ENCODE data around the gene CCDC9B.

CCDC9B gene

GRCh38 chr15:40364251-40364650, 23.5 kb upstream of the CCDC9B start:
- Histone ChIP-seq H3K9me3 (ENCODE audit: insufficient read depth, low read depth, low read length) (no peaks in the 10 kb centered on the region), H3K36me3 (ENCODE audit: insufficient read depth, low read length) (no peaks in the 10 kb centered on the region), H3K4me3 (ENCODE audit: low read length) (no peak overlapping the region), H3K9ac (ENCODE audit: low read depth, low read length) (no peak overlapping the region), H3K4me1 (ENCODE audit: insufficient read depth, low read length) (no peaks in the 10 kb centered on the region), H3K27me3 (ENCODE audit: insufficient read depth, low read length) (peaks cover 58% of the 10 kb centered on the region), H3K27ac (ENCODE audit: low read depth, low read length) (no peak overlapping the region)
- 84% methylated on average over 6 of the region's 6 CpGs for WGBS

- Histone ChIP-seq H3K4me3 (ENCODE audit: low read length) (no peak overlapping the region), H3K9me3 (ENCODE audit: insufficient read depth, low read depth, low read length) (no peaks in the 10 kb centered on the region), H3K36me3 (ENCODE audit: insufficient read depth, low read length) (no peaks in the 10 kb centered on the region), H3K27ac (ENCODE audit: low read depth, low read length) (no peak overlapping the region), H3K4me1 (ENCODE audit: insufficient read depth, low read length) (no peaks in the 10 kb centered on the region), H3K27me3 (ENCODE audit: insufficient read depth, low read length) (peaks cover 58% of the 10 kb centered on the region), H3K9ac (ENCODE audit: low read depth, low read length) (no peak overlapping the region)
- 81% methylated on average over 8 of the region's 8 CpGs for WGBS
These were observed 22.9 kb upstream of the CCDC9B start for GRCh38 chr15:40363611-40364010.

- WGBS: 91% methylated on average over 2 of the region's 2 CpGs
- H3K27me3 ChIP-seq (ENCODE audit: insufficient read depth, low read length): peaks cover 52% of the 10 kb centered on the region
These were observed 20.9 kb upstream of the CCDC9B start for GRCh38 chr15:40361640-40362039.

DNA sequence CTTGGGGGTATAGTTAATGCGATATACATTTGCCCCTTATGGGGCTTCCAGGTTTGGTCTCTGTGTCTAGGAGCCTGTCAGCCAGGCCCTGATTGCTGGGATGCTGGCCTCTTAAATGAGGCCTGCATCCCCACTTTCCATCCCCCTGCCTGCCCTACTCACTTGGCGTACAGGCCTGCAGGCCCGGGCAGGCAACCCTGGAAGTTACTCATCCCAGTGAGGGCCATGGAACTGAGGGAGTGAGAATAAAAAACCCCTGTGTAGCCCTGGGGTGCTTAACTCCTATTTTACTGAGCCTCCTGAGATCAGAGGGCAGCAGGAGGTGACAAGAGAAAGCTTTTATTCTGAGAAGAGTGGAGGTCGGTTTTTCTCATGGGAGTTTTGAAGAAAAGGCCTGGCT, 19.3 kb upstream of the CCDC9B start:
- Histone ChIP-seq H3K27me3 (ENCODE audit: insufficient read depth, low read length) (peaks cover 46% of the 10 kb centered on the region), H3K9me3 (ENCODE audit: insufficient read depth, low read depth, low read length) (no peaks in the 10 kb centered on the region), H3K4me3 (ENCODE audit: low read length) (no peak overlapping the region), H3K27ac (ENCODE audit: low read depth, low read length) (no peak overlapping the region), H3K4me1 (ENCODE audit: insufficient read depth, low read length) (peaks cover 5% of the 10 kb centered on the region; the same call in 1 of the 2 replicates), H3K36me3 (ENCODE audit: insufficient read depth, low read length) (no peaks in the 10 kb centered on the region), H3K9ac (ENCODE audit: low read depth, low read length) (no peak overlapping the region)
- WGBS: 85% methylated on average over 4 of the region's 4 CpGs

More at GRCh38 chr15:40361640-40362039, 20.9 kb upstream of the CCDC9B start:
- Histone ChIP-seq H3K36me3 (ENCODE audit: insufficient read depth, low read length) (no peaks in the 10 kb centered on the region), H3K9me3 (ENCODE audit: insufficient read depth, low read depth, low read length) (no peaks in the 10 kb centered on the region), H3K9ac (ENCODE audit: low read depth, low read length) (no peak overlapping the region), H3K4me3 (ENCODE audit: low read length) (no peak overlapping the region), H3K4me1 (ENCODE audit: insufficient read depth, low read length) (peaks cover 5% of the 10 kb centered on the region; the same call in 1 of the 2 replicates), H3K27ac (ENCODE audit: low read depth, low read length) (no peak overlapping the region)

DNA sequence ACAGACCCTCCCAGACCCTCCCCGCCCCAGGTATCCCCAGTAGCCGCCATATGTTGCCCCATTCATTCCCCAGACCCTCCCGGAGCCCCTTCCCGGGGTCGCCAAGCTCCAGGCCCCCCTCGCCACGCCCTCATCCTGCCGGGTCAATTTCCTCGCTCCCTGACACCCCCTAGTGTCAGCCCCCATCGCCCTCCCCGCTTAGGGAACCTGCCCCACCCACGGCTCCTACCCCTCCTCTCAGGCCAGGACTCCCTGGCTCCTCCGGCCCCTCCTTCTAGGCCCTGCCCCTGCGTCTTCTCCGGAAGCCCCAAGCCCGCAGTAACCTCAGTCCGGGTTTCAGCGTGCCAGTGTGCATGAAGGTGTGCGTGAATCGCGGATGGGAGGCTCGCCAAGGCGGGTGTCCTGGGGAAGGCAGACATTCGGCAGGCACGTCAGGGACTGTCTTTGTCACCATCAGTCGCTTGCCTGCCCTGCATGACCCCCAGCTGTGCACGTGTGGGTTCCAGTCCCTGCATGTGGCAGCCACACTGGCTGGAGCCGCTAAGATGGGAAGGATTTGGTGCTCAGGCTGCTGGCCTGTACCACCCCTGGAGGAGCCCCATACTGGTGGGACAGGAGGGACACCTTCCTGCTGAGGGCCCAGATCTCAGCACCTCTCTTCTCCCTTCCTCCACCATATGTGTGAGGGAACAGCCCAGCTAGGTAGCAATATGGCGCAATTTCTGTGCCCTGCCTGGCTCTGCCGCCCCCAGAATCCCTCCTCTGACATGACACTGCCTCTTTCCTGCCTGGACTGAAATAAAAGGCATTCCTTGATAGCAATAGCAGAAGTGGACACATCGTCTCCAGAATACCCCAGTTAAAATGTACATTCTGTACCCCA, 18.0 kb upstream of the CCDC9B start:
- peaks cover 46% of the 10 kb centered on the region for H3K27me3 ChIP-seq (ENCODE audit: insufficient read depth, low read length)
- no peak overlapping the region for H3K9ac ChIP-seq (ENCODE audit: low read depth, low read length)
- H3K4me1 ChIP-seq (ENCODE audit: insufficient read depth, low read length): peaks cover 16% of the 10 kb centered on the region
- H3K4me3 ChIP-seq (ENCODE audit: low read length): peak overlapping the region; percentile 56
- H3K27ac ChIP-seq (ENCODE audit: low read depth, low read length): no peak overlapping the region
- no peaks in the 10 kb centered on the region for H3K9me3 ChIP-seq (ENCODE audit: insufficient read depth, low read depth, low read length)
- H3K36me3 ChIP-seq (ENCODE audit: insufficient read depth, low read length): no peaks in the 10 kb centered on the region
- WGBS: 10% methylated on average over 31 of the region's 31 CpGs

GRCh38 chr15:40357723-40358470, 17.2 kb upstream of the CCDC9B start, which contains the start of gene DISP2:
DISP2 (plus strand) TSS chr15:40358219; CDS start chr15:40358322, 103 bp downstream.
- Histone ChIP-seq H3K4me1 (ENCODE audit: insufficient read depth, low read length) (peaks cover 17% of the 10 kb centered on the region), H3K4me3 (ENCODE audit: low read length) (peak within 1 kb of the TSS; percentile 65), H3K36me3 (ENCODE audit: insufficient read depth, low read length) (no peaks in the 10 kb centered on the region), H3K9ac (ENCODE audit: low read depth, low read length) (peak within 1 kb of the TSS; percentile 36; the same call in 1 of the 2 replicates), H3K27ac (ENCODE audit: low read depth, low read length) (peak within 1 kb of the TSS; percentile 41; the same call in 1 of the 2 replicates), H3K27me3 (ENCODE audit: insufficient read depth, low read length) (peaks cover 49% of the 10 kb centered on the region), H3K9me3 (ENCODE audit: insufficient read depth, low read depth, low read length) (no peaks in the 10 kb centered on the region)
- WGBS: 4% methylated on average over 82 of the region's 82 CpGs

- Histone ChIP-seq H3K27me3 (ENCODE audit: insufficient read depth, low read length) (peaks cover 49% of the 10 kb centered on the region), H3K27ac (ENCODE audit: low read depth, low read length) (no peak overlapping the region), H3K9ac (ENCODE audit: low read depth, low read length) (no peak overlapping the region), H3K4me1 (ENCODE audit: insufficient read depth, low read length) (peaks cover 17% of the 10 kb centered on the region), H3K4me3 (ENCODE audit: low read length) (peak overlapping the region; percentile 65), H3K9me3 (ENCODE audit: insufficient read depth, low read depth, low read length) (no peaks in the 10 kb centered on the region), H3K36me3 (ENCODE audit: insufficient read depth, low read length) (no peaks in the 10 kb centered on the region)
- no CpG with 5 or more reads among the region's 1 CpG for WGBS
These were observed 16.5 kb upstream of the CCDC9B start for GRCh38 chr15:40357246-40357645.

DNA sequence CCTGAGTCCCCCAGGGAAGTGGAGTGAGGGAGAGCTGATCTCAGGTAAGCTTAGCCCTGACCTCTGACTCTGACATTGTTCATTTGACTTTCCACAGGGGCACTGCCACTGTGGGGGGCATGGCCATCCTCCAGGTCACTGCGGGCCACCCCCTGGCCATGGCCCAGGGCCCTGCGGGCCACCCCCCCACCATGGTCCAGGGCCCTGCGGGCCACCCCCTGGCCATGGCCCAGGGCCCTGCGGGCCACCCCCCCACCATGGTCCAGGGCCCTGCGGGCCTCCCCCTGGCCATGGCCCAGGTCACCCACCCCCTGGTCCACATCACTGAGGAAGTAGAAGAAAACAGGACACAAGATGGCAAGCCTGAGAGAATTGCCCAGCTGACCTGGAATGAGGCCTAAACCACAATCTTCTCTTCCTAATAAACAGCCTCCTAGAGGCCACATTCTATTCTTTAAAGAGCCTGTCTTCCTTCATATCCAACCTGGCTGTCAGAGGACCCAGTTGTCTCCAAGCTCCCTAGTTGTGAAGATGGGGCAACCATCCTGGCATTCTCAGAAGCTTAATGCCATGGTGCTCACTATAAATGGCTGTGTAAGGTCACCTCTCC, 15.3 kb upstream of the CCDC9B start:
- Histone ChIP-seq H3K27me3 (ENCODE audit: insufficient read depth, low read length) (peaks cover 42% of the 10 kb centered on the region), H3K9ac (ENCODE audit: low read depth, low read length) (no peak overlapping the region), H3K4me3 (ENCODE audit: low read length) (no peak overlapping the region), H3K4me1 (ENCODE audit: insufficient read depth, low read length) (peaks cover 17% of the 10 kb centered on the region), H3K27ac (ENCODE audit: low read depth, low read length) (no peak overlapping the region), H3K36me3 (ENCODE audit: insufficient read depth, low read length) (no peaks in the 10 kb centered on the region), H3K9me3 (ENCODE audit: insufficient read depth, low read depth, low read length) (no peaks in the 10 kb centered on the region)
- WGBS: 98% methylated on average over 4 of the region's 5 CpGs

DNA sequence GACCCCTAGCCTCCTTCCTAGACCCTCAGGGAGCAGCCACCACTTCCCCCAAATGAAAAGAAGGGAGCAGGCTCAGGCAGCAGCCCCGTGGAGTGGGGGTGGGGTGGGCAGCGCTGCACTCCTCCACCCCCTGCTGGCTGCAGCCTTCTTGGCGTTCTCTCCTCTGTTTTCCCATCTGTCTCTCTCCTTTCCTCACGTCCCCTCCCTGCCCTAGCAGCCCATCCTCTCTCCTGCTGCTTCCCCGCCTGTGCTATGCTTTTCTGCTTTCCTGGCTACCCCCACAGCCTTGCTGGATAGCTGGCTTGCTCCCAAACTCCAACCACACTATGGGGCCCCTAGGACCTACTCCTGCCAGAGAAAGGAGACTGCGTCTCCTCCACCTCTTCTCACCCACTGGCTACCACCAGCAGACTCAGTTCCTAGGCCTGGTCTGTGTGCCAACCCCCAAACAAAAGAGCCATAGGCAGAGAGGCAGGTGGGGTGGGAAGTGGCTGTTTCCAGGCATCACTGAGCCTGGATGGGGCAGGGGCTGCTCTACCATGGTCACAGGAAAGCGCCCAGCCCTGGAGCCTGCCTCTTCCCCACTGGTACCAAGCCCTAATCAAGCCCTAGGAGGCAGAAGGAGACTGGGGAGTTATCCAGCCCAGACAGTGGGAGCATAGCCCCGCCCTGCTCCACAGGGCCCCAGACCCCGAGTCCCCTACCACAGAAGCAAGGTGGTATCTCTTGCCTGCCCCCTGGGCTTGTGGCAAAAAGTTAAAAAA, 13.9 kb upstream of the CCDC9B start:
- 34% methylated on average over 9 of the region's 9 CpGs for WGBS
- H3K36me3 ChIP-seq (ENCODE audit: insufficient read depth, low read length): no peaks in the 10 kb centered on the region

GRCh38 chr15:40353697-40354096, 13.0 kb upstream of the CCDC9B start:
- 83% methylated on average over 5 of the region's 5 CpGs for WGBS
- peaks cover 17% of the 10 kb centered on the region for H3K4me1 ChIP-seq (ENCODE audit: insufficient read depth, low read length)
- peaks cover 20% of the 10 kb centered on the region for H3K27me3 ChIP-seq (ENCODE audit: insufficient read depth, low read length)
- H3K36me3 ChIP-seq (ENCODE audit: insufficient read depth, low read length): no peaks in the 10 kb centered on the region
- no peak overlapping the region for H3K27ac ChIP-seq (ENCODE audit: low read depth, low read length)
- no peaks in the 10 kb centered on the region for H3K9me3 ChIP-seq (ENCODE audit: insufficient read depth, low read depth, low read length)
- H3K4me3 ChIP-seq (ENCODE audit: low read length): no peak overlapping the region
- H3K9ac ChIP-seq (ENCODE audit: low read depth, low read length): no peak overlapping the region

More for the DNA sequence above, 13.9 kb upstream of the CCDC9B start:
- Histone ChIP-seq H3K9ac (ENCODE audit: low read depth, low read length) (no peak overlapping the region), H3K27ac (ENCODE audit: low read depth, low read length) (no peak overlapping the region), H3K27me3 (ENCODE audit: insufficient read depth, low read length) (peaks cover 29% of the 10 kb centered on the region), H3K4me3 (ENCODE audit: low read length) (no peak overlapping the region), H3K4me1 (ENCODE audit: insufficient read depth, low read length) (peaks cover 17% of the 10 kb centered on the region), H3K9me3 (ENCODE audit: insufficient read depth, low read depth, low read length) (no peaks in the 10 kb centered on the region)
